Measurements from ENCODE around the gene ING4.
A peak's percentile ranks its signal among the peaks of the same experiment; 100 is the strongest.
"Not testable (repeated sequence)": the region's sequence is repeated elsewhere in the genome, so short reads cannot be mapped to it uniquely, and the experiment has no call there.

Gene ING4

DNA sequence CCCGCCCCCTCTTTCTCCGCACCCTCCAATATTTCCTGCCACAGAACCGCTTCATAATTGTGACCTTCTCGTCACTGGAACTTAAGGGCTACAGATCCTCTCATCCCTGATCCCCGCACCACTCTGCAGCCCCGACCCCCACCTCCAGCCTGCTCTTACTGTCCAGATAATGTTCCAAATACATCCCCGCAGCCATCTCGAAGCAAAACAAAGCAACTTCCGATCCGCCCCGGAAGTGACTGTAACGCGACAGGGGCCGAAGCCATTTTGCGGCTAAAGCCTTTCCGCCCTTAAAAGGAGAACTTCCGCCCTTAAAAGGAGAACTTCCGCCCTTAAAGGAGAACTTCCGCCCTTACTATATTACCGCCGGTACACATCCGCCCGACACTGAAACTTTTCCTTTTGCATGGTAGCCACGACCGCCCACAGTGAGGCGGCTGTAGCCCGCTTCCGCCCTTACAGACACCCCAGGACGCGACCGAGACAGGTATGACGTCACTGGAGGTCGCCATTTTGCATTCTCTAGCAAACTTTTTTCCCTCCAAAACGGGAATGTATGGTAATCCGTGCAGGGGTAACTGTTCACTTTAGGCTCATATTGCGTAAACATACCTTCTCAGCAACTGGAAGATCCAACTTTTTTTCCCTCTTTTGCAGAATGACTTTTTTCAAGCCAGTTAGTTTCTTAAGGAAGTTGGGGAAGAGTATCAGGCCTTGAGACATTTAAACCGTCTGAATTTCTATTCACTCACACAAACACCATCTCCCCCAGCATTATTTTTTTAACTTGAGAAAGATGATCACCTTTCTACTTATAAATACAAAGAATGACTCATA, at the start of gene ING4:
ING4 (minus strand) TSS at position 214 of the 837 bp plus-strand sequence; CDS start at position 196, 18 bp downstream.
- peak; percentile 100 for DNase-seq

DNA sequence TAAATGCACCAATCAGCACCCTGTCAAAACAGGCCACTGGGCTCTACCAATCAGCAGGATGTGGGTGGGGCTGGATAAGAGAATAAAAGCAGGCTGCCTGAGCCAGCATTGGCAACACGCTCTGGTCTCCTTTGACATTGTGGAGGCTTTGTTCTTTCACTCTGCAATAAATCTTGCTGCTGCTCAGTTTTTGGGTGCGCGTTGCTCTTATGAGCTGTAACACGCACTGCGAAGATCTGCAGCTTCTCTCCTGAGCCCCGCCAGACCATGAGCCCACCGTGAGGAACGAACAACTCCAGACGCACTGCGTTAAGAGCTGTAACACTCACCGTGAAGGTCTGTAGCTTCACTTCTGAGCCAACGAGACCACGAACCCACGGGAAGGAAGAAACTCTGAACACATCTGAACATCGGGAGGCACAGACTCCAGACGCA, 46.1 kb upstream of the ING4 start:
- DNase-seq = no peak

DNA sequence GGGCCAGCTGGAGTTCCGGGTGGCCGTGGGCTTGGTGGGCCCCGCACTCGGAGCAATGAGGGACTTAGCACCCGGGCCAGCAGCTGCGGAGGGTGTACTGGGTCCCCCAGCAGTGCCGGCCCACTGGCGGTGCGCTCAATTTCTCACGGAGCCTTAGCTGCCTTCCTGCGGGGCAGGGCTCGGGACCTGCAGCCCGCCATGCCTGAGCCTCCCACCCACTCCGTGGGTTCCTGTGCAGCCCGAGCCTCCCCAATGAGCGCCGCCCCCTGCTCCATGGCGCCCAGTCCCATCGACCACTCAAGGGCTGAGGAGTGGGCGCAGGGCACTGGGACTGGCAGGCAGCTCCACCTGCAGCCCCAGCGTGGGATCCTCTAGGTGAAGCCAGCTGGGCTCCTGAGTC, 45.4 kb upstream of the ING4 start:
- DNase-seq = not testable (repeated sequence)

DNA sequence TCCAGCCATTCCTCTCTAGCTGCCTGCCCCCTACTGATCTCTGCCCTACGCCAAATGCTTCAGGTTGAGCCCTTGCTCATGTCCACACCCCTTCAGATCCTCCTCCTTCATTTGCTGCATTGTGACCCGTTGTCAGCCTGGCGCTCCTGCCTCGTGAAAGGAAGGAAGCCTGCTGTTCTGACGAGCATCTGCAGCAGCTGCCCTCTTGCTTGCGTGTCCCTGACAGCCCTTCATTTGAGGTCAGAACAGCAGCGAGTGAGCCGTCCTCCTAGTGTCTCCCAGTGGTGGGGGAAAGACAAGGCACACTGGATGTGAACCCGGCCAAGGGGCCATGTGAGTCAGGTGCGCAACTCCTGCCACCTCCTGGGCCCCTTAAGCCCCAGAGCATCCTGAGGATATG, 40.7 kb upstream of the ING4 start:
- DNase-seq = peak; percentile 52

DNA sequence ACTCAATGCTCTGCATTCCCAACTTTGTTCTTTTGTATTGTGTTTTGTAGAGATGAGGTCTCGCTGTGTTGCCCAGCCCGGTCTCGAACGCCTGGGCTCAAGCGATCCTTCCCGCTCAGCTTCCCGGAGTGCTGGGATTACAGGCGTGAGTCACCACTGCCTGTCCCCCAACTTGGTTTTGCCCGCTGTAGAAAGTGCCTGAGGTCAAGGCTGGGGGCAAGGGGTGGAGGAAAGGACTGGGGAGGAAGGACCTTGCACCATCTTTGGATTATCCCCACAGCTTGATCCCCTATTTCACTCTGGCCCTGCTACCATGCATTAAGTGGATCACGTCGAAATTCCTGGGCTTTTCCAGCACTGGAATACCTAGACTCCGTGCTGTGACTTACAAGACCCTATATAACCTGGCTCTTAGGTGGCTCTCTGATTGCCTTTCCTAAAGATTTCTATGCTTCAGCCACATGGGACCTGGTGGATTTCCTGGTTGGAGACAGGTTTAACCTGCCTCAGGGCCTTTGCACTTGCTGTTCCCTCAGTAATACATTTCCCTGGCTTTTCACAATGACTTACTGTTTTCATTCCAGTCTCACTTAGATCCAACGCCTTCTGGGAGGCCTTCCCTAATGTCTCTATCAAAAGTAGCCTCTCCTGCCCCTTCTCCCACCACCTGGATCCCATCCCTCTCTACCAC, 38.3 kb upstream of the ING4 start:
- no peak for DNase-seq

DNA sequence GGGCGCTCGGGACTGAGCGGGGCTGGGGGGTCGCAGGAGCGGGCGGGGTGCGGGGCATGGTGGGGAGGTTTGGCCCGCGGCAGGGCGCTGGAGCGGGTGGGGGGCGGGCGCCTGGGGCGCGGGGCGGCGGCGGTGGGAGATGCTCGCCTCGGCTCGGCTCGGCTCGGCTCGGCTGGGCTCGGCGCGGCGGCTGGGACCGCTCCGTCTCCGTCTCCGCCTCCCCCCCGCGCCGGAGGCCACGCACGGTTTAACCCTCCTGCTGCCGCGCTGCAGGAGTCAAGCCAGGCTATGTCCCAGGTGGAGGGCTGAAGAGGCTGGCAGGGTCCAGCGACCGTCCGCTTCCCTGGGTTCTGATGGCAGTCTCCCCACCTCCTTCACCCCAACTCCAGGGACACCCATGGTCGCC, 37.7 kb upstream of the ING4 start, which contains the start of gene PIANP:
PIANP (minus strand) TSS at position 170 of the 406 bp plus-strand sequence. CDS start 2,754 bp downstream, outside the sequence.
- DNase-seq = peak; percentile 64

DNA sequence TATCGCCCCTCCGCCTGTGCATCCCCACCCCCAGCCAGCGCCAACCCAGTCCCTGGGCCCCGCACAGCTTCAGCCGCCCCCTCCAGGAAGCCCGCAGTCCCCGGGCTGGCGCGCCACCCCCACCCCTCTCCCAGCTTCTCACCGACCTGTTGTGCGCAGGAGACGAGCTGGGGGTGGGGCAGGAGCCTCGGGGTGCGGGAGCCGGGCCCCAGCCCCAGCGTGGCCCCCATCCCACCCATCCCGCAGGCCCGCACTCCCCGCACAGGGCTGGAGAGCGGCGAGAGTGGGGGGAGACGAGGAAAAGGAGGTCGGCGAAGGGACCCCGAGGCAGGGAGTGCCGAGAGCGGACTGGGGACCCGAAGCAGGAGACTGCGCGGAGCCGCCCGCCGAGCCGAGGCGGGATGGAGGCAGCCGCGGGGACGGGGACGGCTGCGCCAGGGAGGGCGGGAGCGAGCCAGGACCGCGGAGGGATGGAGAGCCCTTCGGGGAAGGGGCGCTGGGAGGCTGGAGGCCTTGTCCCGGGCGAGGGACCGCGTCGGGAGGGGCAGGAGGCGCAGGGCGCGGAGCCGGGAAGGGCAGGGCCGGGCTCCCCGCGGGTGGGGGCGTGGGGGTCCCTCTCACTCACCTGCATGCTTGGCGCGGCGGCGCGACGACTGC, 37.2 kb upstream of the ING4 start:
- peak; percentile 51 for DNase-seq

DNA sequence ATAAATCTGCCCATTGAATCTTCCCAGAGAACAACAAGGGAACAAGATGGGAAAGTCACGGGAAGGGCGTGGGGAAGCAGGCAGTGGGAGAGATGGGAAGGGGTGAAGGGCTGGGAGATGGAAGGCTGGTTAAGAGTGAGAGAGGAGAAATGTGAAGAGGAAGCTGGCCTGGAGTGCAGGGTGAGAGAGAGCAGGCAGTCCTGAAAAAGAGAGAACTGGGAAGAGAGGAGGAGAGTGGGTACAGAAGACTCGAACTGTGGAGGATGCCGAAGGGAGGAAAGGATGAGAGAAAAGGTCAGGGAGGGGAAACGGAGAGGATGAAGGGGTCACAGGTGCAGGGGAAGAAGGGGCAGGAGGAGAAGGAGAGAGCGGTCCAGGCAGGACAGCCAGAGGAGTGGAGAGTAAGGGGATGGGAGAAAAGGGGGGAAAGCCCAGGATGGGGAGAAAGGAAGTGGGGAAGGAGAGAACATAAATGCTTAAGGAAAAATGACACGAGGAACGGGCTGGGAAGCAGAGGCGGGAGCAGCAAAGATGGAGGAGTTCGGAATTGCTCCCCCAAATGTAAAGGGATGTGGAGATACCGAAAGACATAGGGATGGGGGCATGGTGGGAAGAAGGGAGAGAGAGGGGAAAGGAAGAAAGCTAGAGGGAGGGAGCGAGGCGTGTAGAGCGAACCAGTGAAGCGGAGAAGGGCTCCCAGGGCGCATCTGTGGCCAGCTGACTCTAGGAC, 36.5 kb upstream of the ING4 start:
- no peak for DNase-seq

DNA sequence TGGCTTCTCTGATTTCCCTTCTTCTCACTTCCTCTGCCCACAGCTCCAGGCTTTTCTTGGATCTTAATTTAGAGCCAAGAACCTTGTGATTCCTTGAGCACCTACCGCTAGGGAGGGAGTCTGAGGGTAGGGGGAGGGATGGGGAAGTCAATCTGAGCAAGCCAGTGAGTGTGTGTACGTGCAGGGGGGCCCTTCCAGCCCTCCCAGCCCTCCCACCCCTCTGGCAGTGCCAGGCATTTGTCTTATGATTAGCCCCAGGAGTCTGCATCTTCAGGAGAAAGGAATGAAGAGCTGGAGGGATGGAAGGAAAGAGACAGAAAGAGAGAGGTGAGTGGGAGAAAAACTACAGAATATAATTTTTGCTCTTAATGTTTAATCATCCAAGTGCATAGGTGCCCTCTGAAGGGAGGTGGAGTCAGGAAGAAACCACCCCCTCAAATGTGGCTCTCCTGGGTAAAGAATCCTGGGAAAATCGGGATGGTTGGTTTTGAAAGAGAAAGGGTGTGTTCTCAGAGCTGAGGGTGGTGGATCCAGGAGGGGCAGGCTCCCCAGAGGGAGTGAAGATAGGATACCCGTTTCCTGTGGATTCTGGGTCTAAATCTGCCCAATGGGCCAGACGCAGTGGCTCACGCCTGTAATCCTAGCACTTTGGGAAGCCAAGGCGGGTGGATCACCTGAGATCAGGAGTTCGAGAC, 35.6 kb upstream of the ING4 start:
- no peak for DNase-seq

DNA sequence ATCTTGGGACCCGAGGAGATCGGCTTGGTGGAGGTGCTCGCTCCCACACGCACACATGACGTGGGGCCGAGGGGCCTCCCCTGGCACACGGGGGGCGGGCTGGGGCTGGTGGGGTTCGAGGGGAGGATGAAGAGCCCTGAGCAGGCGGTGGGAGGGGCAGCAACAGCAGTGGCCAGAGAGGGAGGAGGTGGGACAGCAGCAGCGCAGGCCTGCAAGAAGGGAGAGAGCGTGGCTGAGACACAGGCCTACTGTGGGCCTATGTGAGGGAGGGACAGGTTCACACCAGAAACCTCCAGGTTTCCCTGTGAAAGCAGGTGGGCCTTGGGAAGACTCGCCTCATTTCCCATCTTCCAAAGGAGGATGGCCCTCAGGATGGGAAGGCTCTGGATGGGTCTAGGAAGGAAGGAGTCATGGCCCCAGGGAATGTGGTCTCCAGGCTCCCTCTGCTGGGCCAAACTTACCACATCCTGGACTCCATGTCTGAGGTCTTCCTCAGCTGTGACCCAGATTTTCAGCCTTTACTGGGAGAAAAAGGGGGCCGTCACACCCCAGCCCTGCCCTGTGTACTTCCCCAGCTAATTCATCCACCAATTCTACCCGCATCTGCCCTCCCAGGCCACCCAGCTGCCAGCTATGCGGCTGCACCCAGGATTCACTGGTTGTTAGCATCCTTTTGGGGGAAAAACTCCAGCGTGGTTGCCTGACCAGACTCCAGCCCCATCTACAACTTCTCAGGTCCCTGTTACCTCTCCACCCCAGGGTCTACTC, 34.8 kb upstream of the ING4 start:
- DNase-seq = peak; percentile 62

DNA sequence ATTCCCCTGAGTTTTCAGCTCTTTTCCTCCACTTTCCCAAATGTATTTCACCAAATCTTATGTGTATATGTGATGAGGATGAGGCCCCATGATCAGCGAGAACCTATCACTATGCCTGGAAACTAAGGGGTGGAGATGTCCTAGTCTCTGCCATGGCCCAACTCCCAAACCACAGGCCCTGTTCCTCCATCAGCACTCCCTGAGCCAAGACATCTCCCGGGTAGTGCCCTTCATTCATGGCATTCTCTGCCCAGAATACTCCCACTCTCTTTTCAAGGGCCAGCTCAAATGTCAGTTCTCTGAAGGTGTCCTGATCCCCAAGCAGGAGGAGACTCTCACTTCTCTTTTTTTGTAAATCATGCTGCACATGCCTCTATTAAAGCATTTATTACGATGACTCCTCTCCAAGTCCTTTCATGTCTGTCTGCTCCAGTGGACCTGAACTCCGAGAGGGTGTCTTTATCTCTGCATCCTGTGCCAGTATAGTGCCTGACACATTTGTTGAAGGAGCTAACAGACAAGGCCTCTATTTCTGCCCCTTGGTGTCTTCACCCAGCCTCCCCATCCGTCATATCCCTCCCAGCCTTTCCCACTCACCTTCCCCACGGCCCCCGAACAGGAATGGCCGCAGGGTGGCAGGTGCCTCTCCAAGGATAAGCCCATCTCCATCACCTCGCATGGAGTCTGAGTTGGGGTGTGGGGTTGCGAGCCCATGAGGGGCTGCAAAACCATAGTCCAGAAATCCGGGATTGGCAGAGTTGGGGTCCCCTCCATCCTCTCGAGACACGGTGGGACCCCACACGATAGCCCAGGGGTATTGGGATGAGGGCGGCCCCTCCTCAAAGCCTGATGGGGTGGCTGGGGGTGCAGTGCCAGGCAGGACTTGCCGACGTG, 34.0 kb upstream of the ING4 start:
- DNase-seq = no peak

DNA sequence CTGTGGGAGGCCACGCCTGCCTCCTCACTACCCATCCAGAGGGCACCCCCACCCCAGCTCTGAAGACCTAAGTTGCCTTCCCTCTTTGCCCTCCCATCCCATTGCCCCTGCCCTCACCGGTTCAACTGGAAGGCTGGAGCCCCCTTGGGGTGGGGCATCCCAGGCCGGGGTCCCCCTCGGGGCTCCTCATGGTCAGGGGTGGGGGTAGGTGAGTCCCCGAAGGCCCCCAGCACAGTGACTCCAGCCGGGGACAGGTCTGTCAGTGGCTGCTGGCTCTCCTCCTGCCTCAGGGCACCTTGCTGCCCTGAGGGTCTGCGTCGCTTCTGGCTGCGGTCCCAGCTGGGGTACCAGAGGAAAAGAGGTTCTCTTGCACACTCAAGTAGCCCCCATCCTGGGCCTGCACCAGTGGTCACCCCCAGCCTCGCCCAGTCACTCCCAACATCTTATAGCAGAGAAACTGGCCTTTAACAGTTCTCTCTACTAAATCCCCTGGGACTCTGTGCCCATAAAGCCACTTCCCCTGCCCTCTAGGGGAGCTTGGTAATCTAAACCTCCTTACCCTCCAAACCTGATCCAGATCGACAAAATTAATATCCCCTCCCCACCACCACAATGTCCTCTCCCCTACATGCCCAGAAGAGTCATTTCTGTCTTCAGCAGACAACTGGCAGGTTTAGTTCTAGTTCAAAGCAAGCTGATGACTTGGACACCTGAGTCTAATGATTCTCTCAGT, 32.6 kb upstream of the ING4 start:
- DNase-seq = peak; percentile 15

DNA sequence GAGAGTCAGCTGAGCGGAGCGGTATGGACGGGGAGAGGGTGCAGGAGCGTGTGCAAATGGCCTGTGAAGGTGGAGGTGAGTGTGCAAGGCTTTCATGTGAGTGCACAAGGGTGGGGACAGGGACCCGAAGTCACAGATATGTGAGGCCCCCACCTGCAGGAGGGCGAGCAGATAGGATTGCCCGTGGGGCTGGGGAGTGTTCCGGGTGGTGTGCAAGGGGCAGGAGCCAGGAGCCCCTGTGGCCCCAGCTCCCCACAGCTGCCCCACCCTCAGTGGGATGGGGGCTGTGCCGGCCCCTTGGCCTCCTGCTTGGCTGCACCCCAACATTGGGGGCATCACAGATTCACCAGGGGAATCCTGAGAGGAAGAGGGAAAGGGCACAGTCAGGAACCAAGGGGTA, 31.8 kb upstream of the ING4 start:
- DNase-seq = no peak

DNA sequence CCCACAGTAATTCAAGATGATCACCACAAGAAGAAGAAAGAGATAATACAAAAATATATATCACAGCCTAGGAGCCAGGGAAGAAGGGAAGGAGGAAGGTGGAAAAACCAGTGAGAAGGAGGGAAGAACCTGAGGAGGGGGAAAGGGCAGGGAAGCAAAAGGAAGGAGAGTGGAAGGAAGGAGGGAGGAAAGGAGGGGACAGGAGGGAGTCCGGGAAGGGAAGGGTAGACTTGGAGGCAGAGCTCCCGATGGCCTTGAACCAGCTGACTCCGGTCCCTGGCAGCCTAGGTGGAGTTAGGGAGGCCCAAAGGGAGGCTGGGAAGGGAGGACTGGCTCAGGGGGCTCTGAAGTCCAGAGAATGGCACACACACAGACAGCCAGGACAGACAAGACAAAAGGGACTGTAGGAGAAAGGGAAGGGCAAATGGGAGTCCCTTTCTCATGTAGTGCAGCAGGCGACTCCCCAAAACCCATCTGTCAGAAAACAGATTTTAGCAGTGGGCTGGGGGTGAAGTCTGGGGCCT, 31.0 kb upstream of the ING4 start:
- no peak for DNase-seq

DNA sequence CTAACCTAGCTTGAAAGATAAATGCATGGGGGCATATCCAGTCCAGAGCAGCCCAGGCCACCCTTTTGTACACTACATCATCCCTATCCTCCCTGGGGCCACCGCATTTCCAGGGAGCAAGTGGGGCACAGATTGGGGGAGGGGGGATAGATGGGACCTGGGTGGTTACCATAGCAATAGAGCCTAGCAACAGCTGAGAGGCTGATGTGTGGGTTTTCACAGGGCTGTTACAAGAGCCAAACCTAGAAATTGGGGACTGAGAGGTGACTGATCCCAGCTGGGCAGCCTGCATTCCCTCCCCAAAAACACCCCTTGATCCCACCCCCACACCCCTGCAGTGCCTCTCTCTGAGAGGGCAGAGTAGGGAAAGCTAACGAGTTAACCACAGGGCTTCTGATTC, 30.0 kb upstream of the ING4 start:
- no peak for DNase-seq

DNA sequence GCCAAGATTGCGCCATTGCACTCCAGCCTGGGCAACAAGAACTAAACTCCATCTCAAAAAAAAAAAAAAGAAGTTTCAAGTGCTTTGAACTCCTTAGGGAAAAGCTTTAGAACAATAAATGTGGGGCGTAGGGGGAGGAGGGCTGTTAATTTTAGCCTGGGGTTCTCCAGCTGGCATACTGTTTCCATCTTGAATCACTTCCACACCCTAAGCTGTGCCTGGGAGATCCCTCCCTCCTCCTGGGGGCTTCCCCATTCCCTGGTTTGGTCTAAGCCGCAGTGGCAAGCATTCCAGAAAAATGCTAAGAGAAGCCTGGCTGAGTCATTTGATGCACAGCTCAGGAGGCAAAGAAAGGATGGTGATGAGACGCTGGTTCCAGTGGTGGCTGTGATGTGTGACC, 28.6 kb upstream of the ING4 start:
- DNase-seq = no peak

DNA sequence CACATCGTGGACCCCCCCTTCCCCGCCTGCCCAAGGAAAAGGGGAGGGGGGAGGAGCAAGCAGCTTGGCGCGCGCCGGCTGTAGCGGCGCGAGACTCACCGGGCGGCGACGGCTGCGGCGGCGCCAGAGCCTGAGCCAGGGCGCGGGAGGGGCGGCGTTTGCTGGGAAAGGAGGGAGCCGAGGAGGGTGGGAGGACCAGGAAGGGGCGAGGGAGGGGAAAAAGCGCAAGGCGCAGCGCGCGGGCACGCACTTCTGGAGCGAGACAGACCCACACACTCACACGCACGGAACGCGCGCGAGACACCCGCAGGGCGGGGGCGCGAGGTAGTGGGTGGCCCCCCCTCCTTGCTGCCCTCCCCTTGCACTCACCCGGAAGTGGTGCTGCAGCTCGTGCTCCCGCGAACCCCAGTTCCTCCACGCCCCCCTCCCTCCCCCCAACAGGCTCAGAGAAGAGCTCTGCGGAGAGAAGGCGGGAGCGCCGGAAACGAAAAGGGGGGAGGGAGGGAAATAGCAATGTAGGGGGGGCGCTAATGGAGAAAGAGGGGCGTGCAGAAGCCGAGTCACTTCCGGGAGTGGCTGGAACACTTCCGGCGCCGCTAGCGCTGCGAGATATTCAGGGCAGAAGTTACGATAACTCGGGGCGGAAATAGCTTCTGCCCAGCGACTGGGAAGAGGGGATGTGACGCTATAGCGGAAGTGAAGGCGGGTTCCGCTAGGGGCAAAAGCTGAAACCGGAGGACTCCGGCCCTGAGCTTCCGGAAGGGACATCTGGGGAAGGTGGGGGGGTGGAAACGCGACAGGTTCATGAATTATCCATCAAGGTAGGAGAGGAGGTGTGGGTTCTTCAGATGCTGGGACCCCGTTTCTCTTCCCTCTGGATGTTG, 26.3 kb upstream of the ING4 start, which contains the start of gene ZNF384:
ZNF384 (minus strand) TSS at position 377 of the 884 bp plus-strand sequence. CDS start 9,855 bp downstream, outside the sequence.
- DNase-seq = peak; percentile 100

DNA sequence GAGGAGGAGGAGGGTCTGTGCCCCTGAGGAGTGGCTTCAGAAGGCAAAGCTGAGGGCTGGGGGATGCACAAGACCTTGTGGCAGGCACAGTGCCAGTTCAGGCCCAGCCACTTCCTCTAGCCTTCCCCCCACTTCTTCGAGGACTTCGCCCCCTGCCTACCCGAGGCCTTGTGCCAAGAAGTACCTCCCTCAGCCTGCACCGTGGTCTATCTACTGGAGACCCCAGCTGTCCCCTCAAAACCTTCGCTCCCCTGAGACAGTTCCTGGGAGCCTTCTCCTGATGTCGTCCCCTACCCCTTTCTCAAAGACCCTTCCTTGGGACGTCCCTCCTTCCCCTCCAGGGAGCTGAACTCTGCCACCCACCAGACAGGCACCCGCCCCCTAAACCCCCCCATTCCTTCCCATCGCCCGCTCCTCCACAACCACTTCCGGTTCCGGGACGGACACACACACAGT, 25.7 kb upstream of the ING4 start:
- DNase-seq = peak; percentile 83
